ENCODE data around the gene CMC1. TPM values are rescaled to one million over a fixed set of nuclear protein-coding genes. Genes with fewer than 3 reads are reported as not detected.
"Not testable (repeated sequence)": the region's sequence is repeated elsewhere in the genome, so short reads cannot be mapped to it uniquely, and the experiment has no call there.

CMC1 gene
- total RNA-seq, 2 experiments from 2014 or later, result 44.6 to 45.6 TPM

DNA sequence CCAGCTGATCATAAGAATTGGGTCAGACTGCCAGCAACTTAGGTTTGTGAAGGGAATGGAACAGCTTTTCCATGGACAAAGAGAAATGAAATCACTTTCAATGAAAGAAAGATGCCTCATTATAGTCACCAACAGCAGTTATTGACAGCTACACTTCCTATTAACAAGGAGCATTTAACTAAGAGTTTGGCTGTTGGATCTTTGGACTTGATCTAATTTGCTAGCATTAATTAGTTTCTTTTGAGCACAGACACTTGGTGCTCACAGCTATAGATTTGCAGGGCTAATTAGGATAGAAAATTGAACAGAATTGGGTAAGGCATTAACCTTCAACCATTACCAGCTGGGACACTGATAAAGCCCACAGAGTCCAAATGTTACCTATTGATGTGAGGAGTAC lies 24.2 kb downstream of the CMC1 start:
- Mint-ChIP-seq H3K9me3 (peaks cover 5% of the 10 kb centered on the region), H3K27me3 (no peaks in the 10 kb centered on the region), H3K4me1 (no peaks in the 10 kb centered on the region), H3K36me3 (peaks cover 24% of the 10 kb centered on the region), H3K4me3 (no peak overlapping the region), H3K27ac (no peak overlapping the region)
- POLR2A ChIA-PET, result no interaction called here
- ATAC-seq (ENCODE audit: low read depth), result no peak
- DNase-seq, result no peak

DNA sequence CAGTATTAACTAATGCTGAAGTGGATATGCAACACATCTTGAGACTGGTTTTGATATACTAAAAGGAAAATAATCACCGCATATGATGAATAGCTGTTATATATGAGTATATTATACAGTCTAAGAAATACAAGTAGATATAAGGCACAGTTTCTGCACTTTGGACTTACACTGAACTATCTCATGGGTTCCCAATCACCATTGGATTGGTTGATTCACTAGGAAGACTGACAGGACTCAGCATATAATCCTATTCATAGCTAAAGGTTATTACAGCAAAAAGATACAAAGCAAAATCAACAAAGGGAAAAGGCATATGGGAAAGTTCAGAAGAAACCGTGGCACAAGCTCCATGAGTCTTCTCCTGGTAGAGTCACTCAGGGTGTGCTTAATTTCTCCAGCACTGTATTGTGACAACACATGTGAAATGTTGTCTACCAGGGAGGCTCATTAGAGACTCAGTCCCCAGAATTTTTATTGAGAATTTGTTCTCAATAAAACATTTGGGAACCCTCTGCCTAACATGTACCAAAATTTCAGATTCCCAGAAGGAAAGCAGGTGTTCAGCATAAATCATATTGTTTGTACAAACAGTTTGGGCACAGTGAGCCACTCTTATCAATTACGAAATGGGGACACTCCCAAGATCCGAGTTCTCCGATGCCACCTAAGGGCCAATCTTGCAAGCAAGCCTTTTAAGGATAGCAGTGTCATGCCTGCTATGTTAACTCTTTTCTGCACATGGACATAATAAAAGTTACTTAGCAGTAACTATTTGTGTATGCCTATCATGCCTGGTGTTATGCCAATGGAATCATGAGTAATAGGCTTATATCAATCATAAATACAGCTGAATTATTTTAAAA lies 26.8 kb downstream of the CMC1 start:
- DNase-seq, result no peak
- POLR2A ChIA-PET, result no interaction called here
- Mint-ChIP-seq H3K27me3 (no peaks in the 10 kb centered on the region), H3K9me3 (peaks cover 19% of the 10 kb centered on the region), H3K4me1 (no peaks in the 10 kb centered on the region), H3K36me3 (peaks cover 42% of the 10 kb centered on the region), H3K27ac (no peak overlapping the region), H3K4me3 (no peak overlapping the region)
- ATAC-seq (ENCODE audit: low read depth), result no peak

DNA sequence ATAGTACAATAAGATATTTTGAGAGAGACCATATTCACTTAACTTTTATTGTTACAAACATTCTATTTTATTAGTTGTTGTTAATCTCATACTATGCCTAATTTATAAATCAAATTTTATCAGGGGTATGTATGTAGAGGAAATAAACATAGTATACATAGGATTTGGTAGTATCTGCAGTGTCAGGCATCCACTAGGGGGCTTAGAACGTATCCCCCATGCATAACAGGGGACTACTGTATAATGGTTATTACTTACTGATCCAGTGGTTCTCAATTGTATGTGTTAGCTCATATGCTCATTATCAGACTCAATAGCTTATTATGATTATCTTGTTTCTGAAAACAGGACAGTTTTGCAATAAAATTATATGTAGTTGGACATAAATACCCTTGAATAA lies 27.6 kb downstream of the CMC1 start:
- Mint-ChIP-seq H3K4me3 (no peak overlapping the region), H3K36me3 (peaks cover 50% of the 10 kb centered on the region), H3K27me3 (no peaks in the 10 kb centered on the region), H3K9me3 (peaks cover 25% of the 10 kb centered on the region), H3K27ac (no peak overlapping the region), H3K4me1 (no peaks in the 10 kb centered on the region)
- ATAC-seq (ENCODE audit: low read depth) (no peak), DNase-seq (no peak)
- POLR2A ChIA-PET, result no interaction called here

DNA sequence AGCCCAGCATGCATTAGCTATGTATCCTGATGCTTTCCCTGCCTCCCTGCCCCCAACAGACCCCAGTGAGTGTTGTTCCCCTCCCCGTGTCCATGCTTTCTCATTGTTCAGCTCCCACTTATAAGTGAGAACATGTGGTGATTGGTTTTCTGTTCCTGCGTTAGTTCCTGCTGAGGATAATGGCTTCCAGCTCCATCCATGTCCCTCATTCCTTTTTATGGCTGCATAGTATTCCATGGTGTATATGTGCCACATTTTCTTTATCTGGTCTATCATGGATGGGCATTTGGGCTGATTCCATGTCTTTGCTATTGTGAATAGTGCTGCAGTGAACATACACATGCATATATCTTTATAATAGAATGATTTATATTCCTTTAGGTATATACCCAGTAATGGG lies 28.5 kb downstream of the CMC1 start:
- H3K27ac Mint-ChIP-seq, H3K4me1 Mint-ChIP-seq, H3K27me3 Mint-ChIP-seq: not testable (repeated sequence)

DNA sequence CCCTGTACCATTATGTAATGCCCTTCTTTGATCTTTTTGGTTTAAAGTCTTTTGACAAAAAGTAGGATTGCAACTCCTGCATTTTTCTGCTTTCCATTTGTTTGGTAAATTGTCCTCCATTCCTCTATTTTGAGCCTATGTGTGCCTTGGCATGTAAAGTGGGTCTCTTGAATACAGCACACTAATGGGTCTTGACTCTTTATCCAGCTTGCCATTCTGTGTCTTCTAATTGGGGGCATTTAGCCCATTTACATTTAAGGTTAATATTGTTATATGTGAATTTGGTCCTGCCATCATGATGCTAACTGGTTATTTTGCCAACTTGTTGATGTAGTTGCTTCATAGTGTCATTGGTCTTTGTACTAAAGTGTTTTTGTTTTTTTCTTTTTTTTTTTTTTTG lies 32.4 kb downstream of the CMC1 start:
- peaks cover 33% of the 10 kb centered on the region for H3K9me3 Mint-ChIP-seq
- H3K4me1 Mint-ChIP-seq, result peaks cover 3% of the 10 kb centered on the region
- POLR2A ChIA-PET, result interaction anchor here (0.6 kb wide), 1 partner anchor 589 kb away, joined by 3 read pairs; no protein-coding TSS in a partner anchor
- no peak for ATAC-seq (ENCODE audit: low read depth)
- H3K27ac Mint-ChIP-seq, result no peak overlapping the region
- no peak for DNase-seq
- no peak overlapping the region for H3K4me3 Mint-ChIP-seq
- peaks cover 62% of the 10 kb centered on the region for H3K36me3 Mint-ChIP-seq
- no peaks in the 10 kb centered on the region for H3K27me3 Mint-ChIP-seq

More for the DNA sequence above, 28.5 kb downstream of the CMC1 start:
- DNase-seq; POLR2A ChIA-PET; ATAC-seq (ENCODE audit: low read depth); H3K4me3 Mint-ChIP-seq: not testable (repeated sequence)
- peaks cover 30% of the 10 kb centered on the region for H3K9me3 Mint-ChIP-seq
- H3K36me3 Mint-ChIP-seq, result peaks cover 54% of the 10 kb centered on the region

DNA sequence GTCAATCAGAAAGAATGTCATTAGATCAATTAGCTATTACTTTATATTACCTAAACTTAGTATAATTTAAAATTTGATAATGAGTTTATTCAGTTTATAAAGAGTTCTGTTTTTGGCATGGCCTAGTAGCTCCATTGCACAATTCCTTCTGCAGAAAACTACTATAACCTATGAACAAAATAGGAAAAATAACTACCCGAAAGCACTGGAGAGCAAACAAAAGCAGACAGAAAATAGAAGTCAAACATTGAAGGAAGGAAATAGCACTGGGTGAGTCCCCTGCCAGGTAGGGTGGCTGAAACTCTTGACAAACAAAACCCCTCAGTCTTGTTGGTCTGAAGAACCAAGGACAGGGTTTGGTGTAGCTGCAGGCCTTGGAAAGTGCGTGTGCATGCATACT lies 37.5 kb downstream of the CMC1 start:
- H3K9me3 Mint-ChIP-seq, result peaks cover 8% of the 10 kb centered on the region
- DNase-seq (no peak), ATAC-seq (ENCODE audit: low read depth) (no peak)
- no peaks in the 10 kb centered on the region for H3K27me3 Mint-ChIP-seq
- H3K4me3 Mint-ChIP-seq, result no peak overlapping the region
- H3K36me3 Mint-ChIP-seq, result peaks cover 22% of the 10 kb centered on the region
- POLR2A ChIA-PET, result no interaction called here
- no peak overlapping the region for H3K27ac Mint-ChIP-seq
- peaks cover 5% of the 10 kb centered on the region for H3K4me1 Mint-ChIP-seq

DNA sequence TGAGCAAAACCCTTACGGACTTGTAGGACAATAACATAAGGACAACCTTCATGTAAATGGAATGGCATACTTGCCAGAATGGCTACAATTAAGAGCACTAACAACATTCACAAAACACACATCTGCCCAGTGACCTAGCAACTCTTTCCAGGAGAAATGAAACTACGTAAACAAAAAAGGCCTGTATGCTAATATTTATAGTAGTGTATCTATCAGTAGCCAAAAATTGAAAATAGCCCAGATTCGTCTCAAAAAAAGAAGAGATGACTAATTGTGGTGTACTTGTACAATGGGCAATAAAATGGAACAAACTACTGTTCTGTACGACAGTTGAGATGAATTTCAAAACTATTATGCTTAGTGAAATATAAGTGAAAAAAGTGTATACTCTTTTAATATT lies 38.4 kb downstream of the CMC1 start:
- no peak overlapping the region for H3K27ac Mint-ChIP-seq
- peaks cover 4% of the 10 kb centered on the region for H3K9me3 Mint-ChIP-seq
- ATAC-seq (ENCODE audit: low read depth) (no peak), DNase-seq (no peak)
- H3K4me3 Mint-ChIP-seq, result no peak overlapping the region
- POLR2A ChIA-PET, result no interaction called here
- H3K27me3 Mint-ChIP-seq, result no peaks in the 10 kb centered on the region
- H3K4me1 Mint-ChIP-seq, result peaks cover 5% of the 10 kb centered on the region
- H3K36me3 Mint-ChIP-seq, result peaks cover 15% of the 10 kb centered on the region

DNA sequence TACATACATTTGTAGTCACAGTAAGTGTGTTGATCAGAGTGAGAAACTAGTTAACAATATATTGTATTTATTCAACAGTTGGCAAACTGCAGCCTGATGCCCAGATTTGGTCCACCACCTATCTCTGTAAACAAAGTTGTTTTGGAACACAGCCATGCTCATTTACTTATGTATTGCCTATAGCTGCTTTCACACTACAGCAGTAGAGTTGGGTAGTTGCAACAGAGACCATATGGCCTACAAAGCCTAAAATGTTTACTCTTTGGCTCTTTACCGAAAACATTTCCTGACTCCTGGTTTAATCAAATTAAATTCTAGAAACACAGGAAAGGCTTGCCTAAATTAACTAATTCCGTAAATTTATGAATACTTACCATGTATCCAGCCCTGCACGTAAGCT lies 39.4 kb downstream of the CMC1 start:
- Mint-ChIP-seq H3K4me3 (no peak overlapping the region), H3K4me1 (peaks cover 8% of the 10 kb centered on the region), H3K36me3 (peaks cover 8% of the 10 kb centered on the region), H3K27me3 (no peaks in the 10 kb centered on the region), H3K9me3 (no peaks in the 10 kb centered on the region), H3K27ac (no peak overlapping the region)
- DNase-seq (no peak), ATAC-seq (ENCODE audit: low read depth) (no peak)
- POLR2A ChIA-PET, result no interaction called here

DNA sequence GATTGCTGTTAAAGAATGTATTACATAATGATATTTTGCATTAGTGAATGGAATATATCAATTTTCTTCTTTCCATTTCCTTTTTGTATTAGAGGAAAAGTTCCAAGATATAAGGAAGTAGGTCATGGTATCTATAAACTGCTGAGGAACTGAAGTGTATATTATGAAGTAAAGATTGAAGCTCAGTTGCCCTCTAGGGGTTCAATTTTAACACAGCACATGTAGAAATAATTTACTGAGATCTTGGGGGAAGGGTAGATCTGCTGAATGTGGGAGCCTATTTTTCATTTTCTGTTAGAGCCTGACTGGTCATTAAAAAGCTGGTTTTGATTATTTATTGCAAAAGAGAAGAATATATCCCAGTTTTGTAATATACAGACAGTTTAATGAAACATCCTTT lies 45.2 kb downstream of the CMC1 start:
- POLR2A ChIA-PET, result no interaction called here
- peaks cover 12% of the 10 kb centered on the region for H3K36me3 Mint-ChIP-seq
- peaks cover 11% of the 10 kb centered on the region for H3K4me1 Mint-ChIP-seq
- peak; percentile 58 for ATAC-seq (ENCODE audit: low read depth)
- no peak for DNase-seq
- H3K9me3 Mint-ChIP-seq, result no peaks in the 10 kb centered on the region
- no peak overlapping the region for H3K4me3 Mint-ChIP-seq
- H3K27me3 Mint-ChIP-seq, result no peaks in the 10 kb centered on the region
- H3K27ac Mint-ChIP-seq, result no peak overlapping the region

DNA sequence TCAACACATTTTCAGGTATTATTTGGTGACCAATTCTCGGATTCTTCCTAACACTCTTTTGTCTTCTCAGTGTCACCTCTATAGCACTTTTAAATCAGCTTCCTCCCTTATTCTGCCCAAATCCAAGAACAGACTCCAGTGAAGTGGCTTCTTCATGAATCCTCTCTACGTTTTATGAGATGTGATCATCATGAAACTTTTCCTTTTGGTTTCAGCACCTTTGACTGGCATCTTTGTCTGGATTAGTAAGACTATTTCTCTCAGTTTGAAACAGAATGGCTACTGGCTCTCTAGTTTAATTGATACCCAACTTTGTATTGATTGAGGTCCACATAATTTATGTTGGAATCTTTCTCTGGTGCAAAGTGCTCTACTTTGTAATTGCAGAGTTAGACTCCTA lies 45.6 kb downstream of the CMC1 start:
- Mint-ChIP-seq H3K27me3 (no peaks in the 10 kb centered on the region), H3K27ac (no peak overlapping the region)
- POLR2A ChIA-PET, result no interaction called here

DNA sequence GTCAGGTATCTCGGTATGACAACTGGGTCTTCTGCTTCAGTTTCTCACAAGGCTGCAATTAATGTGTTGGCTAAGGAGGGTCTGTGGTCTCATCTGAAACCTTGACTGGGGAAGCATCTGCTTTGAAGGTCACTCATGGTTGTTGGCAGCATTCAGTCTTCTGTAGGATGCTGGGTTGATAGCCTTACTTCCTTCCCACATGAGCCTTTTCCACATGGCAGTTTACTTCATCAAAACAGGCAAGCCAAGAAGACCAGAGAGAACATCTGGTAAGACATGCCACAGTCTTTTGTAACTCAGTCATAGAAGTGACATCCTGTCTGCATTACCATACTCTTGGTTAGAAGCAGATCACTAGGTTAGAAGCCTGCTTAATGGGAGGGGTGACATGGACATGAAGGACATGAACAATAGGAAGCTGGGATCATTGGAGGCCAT lies 49.5 kb downstream of the CMC1 start:
- H3K27ac Mint-ChIP-seq, result no peak overlapping the region
- no peak overlapping the region for H3K4me3 Mint-ChIP-seq

More for the DNA sequence above, 45.6 kb downstream of the CMC1 start:
- H3K36me3 Mint-ChIP-seq, result peaks cover 13% of the 10 kb centered on the region
- no peaks in the 10 kb centered on the region for H3K9me3 Mint-ChIP-seq
- peaks cover 11% of the 10 kb centered on the region for H3K4me1 Mint-ChIP-seq
- H3K4me3 Mint-ChIP-seq, result no peak overlapping the region
- ATAC-seq (ENCODE audit: low read depth) (no peak), DNase-seq (no peak)

DNA sequence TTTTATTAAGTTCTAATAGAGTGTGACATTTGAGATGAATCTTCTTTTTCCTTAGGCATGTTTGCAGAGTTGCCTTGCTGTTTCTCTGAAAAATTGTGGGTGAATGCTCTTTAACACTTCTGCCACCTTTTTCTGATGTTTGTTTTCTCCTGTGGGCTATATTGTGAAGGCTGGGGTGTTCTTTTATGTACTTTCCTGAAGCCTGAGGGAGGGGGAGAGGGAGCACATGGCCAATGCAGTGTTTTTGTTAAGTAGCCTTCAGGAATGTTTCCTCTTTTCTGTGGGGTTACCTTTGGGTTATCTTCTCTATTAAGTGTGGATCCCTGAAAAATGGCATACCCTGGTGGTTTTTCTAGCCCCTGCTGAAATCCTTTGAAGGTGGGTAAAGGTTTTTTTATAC lies 50.2 kb downstream of the CMC1 start:
- no peak for ATAC-seq (ENCODE audit: low read depth)
- H3K27ac Mint-ChIP-seq, result no peak overlapping the region
- H3K27me3 Mint-ChIP-seq, result no peaks in the 10 kb centered on the region
- DNase-seq, result no peak
- no peaks in the 10 kb centered on the region for H3K9me3 Mint-ChIP-seq
- POLR2A ChIA-PET, result no interaction called here
- H3K4me1 Mint-ChIP-seq, result peaks cover 13% of the 10 kb centered on the region
- H3K36me3 Mint-ChIP-seq, result peaks cover 17% of the 10 kb centered on the region
- no peak overlapping the region for H3K4me3 Mint-ChIP-seq

More for the DNA sequence above, 49.5 kb downstream of the CMC1 start:
- POLR2A ChIA-PET, result no interaction called here
- no peak for DNase-seq
- ATAC-seq (ENCODE audit: low read depth), result no peak
- peaks cover 17% of the 10 kb centered on the region for H3K36me3 Mint-ChIP-seq
- H3K9me3 Mint-ChIP-seq, result no peaks in the 10 kb centered on the region
- H3K27me3 Mint-ChIP-seq, result no peaks in the 10 kb centered on the region
- peaks cover 15% of the 10 kb centered on the region for H3K4me1 Mint-ChIP-seq

DNA sequence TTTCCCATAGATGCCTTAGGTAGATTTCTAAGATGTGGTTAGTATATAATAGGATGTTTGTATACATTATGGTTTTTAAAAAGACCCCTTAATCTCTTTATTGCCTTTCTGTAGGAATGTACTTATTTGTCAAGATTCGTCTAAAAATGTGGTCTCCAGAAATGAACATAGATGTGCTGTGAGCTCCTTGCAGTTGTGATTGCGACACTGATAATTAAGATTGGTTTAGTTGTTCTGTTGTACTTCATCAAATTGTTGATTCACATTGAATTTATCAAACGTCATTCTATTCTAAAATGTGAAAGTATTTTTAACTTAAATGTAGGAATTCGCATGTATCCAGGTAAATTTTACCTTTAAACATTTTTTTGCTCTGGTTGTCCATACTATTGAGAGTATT lies 51.2 kb downstream of the CMC1 start:
- no peaks in the 10 kb centered on the region for H3K27me3 Mint-ChIP-seq
- ATAC-seq (ENCODE audit: low read depth) (no peak), DNase-seq (no peak)
- H3K4me1 Mint-ChIP-seq, result peaks cover 10% of the 10 kb centered on the region
- H3K36me3 Mint-ChIP-seq, result peaks cover 20% of the 10 kb centered on the region
- no peaks in the 10 kb centered on the region for H3K9me3 Mint-ChIP-seq
- POLR2A ChIA-PET, result no interaction called here
- H3K4me3 Mint-ChIP-seq, result no peak overlapping the region
- H3K27ac Mint-ChIP-seq, result no peak overlapping the region

DNA sequence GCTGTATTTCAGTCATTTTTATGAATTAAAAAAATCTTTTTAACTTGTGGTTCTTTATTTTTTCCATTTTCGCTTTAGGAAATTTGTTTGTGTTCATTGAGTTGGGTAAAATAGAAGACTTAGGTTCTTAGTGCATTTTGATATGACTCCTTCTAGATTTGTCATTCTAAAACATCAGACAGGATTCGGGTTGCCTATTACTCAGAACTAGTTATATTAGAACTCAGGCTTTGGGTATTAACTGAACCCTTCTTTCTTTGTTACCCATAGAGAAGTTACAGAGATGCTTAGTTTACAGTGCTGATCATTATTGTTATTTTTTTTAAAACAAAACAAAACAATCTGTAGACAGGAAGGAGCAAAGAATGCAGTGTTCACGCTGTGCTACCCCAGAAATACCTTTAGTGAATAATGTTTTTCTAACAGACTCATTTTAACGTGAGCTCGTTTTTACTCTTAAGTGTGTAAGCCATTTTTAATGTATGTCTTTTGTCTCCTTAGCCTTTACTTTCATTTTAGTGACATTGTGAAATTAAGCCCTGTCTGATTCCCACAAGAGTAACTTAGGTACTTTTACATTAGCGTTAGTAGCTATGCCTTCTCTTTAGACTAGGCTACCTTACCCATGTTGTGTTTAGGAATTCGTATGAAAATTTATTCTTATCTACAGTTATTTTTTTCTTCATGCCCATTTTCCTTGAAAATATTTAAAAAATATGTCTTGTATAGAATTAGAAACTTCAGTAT lies 53.4 kb downstream of the CMC1 start:
- no peak overlapping the region for H3K27ac Mint-ChIP-seq
- H3K4me1 Mint-ChIP-seq, result peaks cover 10% of the 10 kb centered on the region
- no peaks in the 10 kb centered on the region for H3K27me3 Mint-ChIP-seq
- H3K9me3 Mint-ChIP-seq, result no peaks in the 10 kb centered on the region
- POLR2A ChIA-PET, result no interaction called here
- ATAC-seq (ENCODE audit: low read depth) (no peak), DNase-seq (no peak)
- H3K4me3 Mint-ChIP-seq, result no peak overlapping the region
- peaks cover 20% of the 10 kb centered on the region for H3K36me3 Mint-ChIP-seq
